Pons (tissue), 1 donor: ENCODE results near the gene GAGE10.
"Not testable (repeated sequence)": the region's sequence is repeated elsewhere in the genome, so short reads cannot be mapped to it uniquely, and the experiment has no call there.

Experiments used
- DNase-seq: peaks from one replicate; pipeline ENCODE4 v3.0.0-alpha.2; 2016; ENCODE audit warnings: low spot score

The GAGE10 gene

DNA sequence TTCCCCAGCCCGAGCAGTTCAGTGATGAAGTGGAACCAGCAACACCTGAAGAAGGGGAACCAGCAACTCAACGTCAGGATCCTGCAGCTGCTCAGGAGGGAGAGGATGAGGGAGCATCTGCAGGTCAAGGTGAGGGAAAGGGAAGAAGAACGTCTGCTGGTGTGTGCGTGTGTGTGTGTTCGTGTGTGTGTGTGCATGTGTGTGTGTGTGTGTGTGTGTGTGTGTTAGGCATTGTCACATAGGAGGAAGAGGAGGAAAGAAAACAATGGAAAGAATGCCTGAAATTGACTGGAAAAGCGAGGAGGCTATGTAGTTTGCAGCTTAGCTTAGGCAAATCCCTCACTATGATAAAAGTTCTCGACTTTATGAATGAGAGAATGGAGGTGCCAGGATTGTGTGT, 20.3 kb downstream of the GAGE10 start:
- not testable (repeated sequence) for DNase-seq

DNA sequence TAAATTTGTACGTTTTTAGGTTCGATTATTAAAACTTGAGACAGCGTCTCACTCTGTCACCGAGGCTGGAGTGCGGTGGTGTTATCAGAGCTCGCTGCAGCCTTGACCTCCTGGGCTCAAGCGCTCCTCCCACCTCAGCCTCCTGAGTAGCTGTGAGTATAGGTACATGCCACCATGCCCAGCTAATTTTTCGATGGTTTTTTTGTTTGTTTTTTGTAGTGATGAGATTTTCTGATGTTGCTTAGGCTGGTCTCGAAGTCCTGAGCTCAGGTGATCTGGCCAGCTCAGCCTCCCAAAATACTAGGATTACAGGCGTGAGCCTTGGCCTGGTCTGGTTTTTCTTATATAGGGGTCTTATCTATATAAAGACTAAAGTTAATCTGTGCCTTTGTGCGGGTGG, 27.0 kb downstream of the GAGE10 start:
- not testable (repeated sequence) for DNase-seq

DNA sequence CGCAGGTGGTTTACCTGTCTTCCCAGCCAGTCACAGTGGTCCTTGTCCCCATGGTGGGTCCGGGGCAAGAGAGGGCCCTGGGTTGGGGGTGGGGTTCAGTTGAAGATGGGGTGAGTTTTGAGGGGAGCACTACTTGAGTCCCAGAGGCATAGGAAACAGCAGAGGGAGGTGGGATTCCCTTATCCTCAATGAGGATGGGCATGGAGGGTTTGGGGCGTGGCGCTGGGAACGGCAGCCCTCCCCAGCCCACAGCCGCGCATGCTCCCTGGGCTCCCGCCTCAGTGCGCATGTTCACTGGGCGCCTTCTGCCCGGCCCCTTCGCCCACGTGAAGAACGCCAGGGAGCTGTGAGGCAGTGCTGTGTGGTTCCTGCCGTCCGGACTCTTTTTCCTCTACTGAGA, 27.8 kb downstream of the GAGE10 start, which contains the start of gene GAGE13:
Gene GAGE13 (plus strand): TSS at position 301 of the 400 bp plus-strand sequence. CDS start 1,156 bp downstream, outside the sequence.
- not testable (repeated sequence) for DNase-seq

DNA sequence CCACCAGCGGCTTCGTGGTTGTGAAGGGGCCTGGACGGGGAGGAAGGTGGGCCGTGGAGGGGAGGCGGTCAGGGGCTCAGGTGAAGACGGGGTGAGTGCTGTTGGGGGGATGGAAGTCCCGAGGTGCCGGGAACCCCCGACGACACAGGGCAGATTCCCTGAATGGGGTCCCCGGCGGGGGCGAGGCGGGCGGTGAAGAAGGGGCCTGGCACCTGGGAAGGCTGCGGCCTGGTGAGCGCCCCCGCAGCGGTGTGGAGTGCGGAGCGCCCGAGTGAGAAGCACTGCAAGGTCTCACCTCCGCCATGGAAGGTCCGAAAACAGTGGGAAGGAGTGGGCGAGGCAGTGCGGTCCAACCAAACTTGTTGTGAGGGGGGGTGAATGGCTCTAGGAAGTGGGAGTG, 28.4 kb downstream of the GAGE10 start:
- DNase-seq = not testable (repeated sequence)

DNA sequence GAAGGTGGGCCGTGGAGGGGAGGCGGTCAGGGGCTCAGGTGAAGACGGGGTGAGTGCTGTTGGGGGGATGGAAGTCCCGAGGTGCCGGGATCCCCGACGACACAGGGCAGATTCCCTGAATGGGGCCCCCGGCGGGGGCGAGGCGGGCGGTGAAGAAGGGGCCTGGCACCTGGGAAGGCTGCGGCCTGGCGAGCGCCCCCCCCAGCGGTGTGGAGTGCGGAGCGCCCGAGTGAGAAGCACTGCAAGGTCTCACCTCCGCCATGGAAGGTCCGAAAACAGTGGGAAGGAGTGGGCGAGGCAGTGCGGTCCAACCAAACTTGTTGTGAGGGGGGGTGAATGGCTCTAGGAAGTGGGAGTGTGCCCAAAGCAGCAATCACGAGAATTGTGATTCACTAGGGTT, 38.0 kb downstream of the GAGE10 start:
- DNase-seq = not testable (repeated sequence)

DNA sequence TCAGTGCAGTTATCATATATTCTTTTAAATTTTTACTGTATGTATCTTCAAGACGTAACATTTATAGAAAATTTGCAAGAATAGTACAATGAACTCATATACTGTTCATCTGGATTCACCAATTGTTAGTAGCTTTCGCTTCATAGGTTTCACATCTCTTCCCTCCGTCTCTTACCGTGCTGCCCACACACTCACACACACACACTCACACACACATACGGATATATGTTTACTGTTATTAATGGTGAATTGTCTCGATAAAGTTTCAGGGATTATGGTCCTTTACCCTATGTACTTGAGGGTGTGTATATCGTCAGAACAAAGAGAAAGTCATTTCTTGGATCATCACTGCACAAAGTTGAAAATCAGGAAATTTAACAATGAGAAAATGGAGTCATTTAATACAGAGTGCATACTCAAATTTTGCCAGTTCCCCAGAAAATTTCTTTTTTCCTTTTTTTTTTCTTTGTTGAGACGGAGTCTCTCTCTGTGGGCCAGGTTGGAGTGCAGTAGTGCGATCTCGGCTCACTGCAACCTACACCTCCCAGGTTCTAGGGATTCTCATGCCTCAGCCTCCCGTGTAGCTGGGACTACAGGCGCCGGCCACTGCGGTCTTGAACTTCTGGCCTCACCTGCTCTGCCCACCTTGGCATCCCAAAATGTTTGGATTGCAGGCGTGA, 41.2 kb downstream of the GAGE10 start:
- not testable (repeated sequence) for DNase-seq

DNA sequence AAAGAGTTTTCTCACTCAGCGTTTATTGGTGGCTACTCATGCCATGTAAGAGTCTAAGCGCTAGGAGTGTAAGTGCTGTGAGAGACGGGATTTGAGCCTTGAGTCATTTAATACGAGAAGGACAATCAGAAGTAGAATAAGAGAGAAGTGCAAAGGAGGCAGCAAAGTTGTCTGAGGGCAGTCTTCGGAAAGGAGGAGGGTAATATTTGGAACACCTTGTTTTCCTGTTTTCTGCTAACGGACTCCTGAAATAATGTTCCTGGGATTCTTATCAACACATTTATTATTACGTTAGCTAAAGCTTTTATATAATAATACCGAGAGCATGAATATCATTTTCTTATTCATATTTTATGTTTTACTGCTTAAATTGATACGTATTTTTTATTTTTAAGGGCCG, 42.0 kb downstream of the GAGE10 start:
- DNase-seq = not testable (repeated sequence)

DNA sequence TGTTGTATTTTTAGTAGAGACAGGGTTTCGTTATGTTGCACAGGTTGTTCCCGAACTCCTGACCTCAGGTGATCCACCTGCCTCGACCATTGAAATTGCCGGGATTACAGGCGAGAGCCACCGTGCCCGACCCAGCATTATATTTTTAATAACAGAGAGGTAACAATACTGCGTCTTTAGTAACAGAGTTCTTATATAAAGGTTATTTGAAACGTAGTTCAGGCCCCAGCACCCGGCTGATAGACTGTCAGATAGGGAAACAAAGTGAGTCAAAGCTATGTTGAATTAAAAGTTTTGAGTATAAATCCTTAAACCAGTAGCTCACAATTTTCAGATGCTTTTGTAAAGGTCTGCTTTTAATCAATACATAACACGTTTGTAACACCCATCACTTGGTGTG, 42.7 kb downstream of the GAGE10 start:
- DNase-seq = not testable (repeated sequence)
